ENCODE measurements around the gene VWDE. TPM values are rescaled to one million over a fixed set of nuclear protein-coding genes. Genes with fewer than 3 reads are reported as not detected.
"Not testable (repeated sequence)": the region's sequence is repeated elsewhere in the genome, so short reads cannot be mapped to it uniquely, and the experiment has no call there.

VWDE gene
- total and polyA plus RNA-seq, 8 donors, result 0.06 to 19.3 (median 1.4) TPM; not detected in 3

- no peaks in the 10 kb centered on the region for H3K4me1 ChIP-seq
- intact Hi-C loops (cut with DNase I; ENCODE audit: low total_unique reads), result no loop called here
- WGBS, 5 donors, result 91 to 96% (median 94%) methylated on average over 1 of the region's 1 CpG
- TF ChIP-seq EP300 (IDR thresholded peaks at IDR 0.05), result no peak
- no peak for TF ChIP-seq POLR2A (IDR thresholded peaks at IDR 0.05)
- TF ChIP-seq, protein P1, sequence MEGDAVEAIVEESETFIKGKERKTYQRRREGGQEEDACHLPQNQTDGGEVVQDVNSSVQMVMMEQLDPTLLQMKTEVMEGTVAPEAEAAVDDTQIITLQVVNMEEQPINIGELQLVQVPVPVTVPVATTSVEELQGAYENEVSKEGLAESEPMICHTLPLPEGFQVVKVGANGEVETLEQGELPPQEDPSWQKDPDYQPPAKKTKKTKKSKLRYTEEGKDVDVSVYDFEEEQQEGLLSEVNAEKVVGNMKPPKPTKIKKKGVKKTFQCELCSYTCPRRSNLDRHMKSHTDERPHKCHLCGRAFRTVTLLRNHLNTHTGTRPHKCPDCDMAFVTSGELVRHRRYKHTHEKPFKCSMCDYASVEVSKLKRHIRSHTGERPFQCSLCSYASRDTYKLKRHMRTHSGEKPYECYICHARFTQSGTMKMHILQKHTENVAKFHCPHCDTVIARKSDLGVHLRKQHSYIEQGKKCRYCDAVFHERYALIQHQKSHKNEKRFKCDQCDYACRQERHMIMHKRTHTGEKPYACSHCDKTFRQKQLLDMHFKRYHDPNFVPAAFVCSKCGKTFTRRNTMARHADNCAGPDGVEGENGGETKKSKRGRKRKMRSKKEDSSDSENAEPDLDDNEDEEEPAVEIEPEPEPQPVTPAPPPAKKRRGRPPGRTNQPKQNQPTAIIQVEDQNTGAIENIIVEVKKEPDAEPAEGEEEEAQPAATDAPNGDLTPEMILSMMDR (IDR thresholded peaks at IDR 0.05), result no peak
- no peak for TF ChIP-seq POLR2AphosphoS5 (IDR thresholded peaks at IDR 0.05)
- no peaks in the 10 kb centered on the region for H3K27me3 ChIP-seq
- H3K36me3 ChIP-seq, result no peaks in the 10 kb centered on the region
- H3K4me3 ChIP-seq, result no peak overlapping the region
- no peak for DNase-seq
- H3K27ac ChIP-seq, result no peak overlapping the region
- peaks cover 0 to 9% (median 2%) of the 10 kb centered on the region in 4 donors for H3K9me3 ChIP-seq
These were observed 8.7 kb upstream of the VWDE start for GRCh38 chr7:12412407-12412806.

DNA sequence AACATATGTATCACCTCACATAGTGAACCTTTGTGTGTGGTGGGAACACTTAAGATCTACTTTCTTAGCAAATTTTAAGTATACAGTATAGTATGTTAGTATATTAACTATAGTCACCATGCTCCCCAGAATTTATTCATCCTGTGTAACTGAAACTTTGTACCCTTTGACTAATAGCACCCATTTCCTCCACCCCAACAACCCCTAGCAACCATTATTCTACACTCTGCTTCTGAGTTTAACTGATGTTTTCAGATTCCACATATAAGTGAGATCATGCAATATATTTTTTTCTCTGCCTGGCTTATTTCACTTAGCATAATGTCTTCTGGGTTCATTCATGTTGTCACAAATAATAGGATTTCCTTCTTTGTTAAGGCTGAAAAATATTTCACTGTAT lies 6.9 kb upstream of the VWDE start:
- intact Hi-C loops (cut with DNase I; ENCODE audit: low total_unique reads), result no loop called here

GRCh38 chr7:12409097-12409711 lies 5.5 kb upstream of the VWDE start:
- WGBS, 5 donors, result 67 to 75% (median 69%) methylated on average over 4 of the region's 4 CpGs
- no peak for DNase-seq
- TF ChIP-seq POLR2AphosphoS5 (IDR thresholded peaks at IDR 0.05) (no peak), EP300 (IDR thresholded peaks at IDR 0.05) (no peak), POLR2A (IDR thresholded peaks at IDR 0.05) (no peak)
- TF ChIP-seq, protein P1 (IDR thresholded peaks at IDR 0.05), result no peak
- H3K36me3 ChIP-seq, result no peaks in the 10 kb centered on the region
- no peak overlapping the region for H3K4me3 ChIP-seq
- H3K4me1 ChIP-seq, result peaks cover 0 to 5% (median 2%) of the 10 kb centered on the region in 4 donors
- peaks cover 0 to 4% (median under 1%) of the 10 kb centered on the region in 3 donors for H3K27me3 ChIP-seq
- intact Hi-C loops (cut with DNase I; ENCODE audit: low total_unique reads), result no loop called here
- H3K9me3 ChIP-seq, result peaks cover 0 to 9% (median 2%) of the 10 kb centered on the region in 4 donors
- no peak overlapping the region for H3K27ac ChIP-seq

More for the DNA sequence above, 6.9 kb upstream of the VWDE start:
- Histone ChIP-seq H3K4me3 (no peak overlapping the region), H3K9me3 (peaks cover 0 to 9% (median 2%) of the 10 kb centered on the region in 4 donors), H3K27ac (no peak overlapping the region), H3K36me3 (no peaks in the 10 kb centered on the region), H3K4me1 (no peaks in the 10 kb centered on the region), H3K27me3 (no peaks in the 10 kb centered on the region)
- no peak for DNase-seq
- TF ChIP-seq POLR2A (IDR thresholded peaks at IDR 0.05), result no peak
- no peak for TF ChIP-seq POLR2AphosphoS5 (IDR thresholded peaks at IDR 0.05)
- TF ChIP-seq EP300 (IDR thresholded peaks at IDR 0.05), result no peak
- TF ChIP-seq, protein P1 (IDR thresholded peaks at IDR 0.05), result no peak

DNA sequence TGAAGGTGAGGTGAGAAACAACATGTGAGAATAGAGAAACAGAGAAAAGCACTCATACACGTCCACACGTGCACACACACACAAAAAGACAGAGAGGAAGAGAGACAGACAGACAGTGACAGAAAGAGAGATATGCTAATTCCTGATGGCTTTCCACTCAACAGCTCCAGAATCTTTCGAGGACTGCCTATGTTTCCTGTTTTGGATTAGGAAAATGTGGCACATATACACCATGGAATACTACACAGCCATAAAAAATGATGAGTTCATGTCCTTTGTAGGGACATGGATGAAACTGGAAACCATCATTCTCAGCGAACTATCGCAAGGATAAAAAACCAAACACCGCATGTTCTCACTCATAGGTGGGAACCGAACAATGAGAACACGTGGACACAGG lies 4.0 kb upstream of the VWDE start:
- H3K36me3 ChIP-seq; DNase-seq; H3K4me3 ChIP-seq; H3K27ac ChIP-seq; H3K9me3 ChIP-seq; intact Hi-C loops (cut with DNase I; ENCODE audit: low total_unique reads): not testable (repeated sequence)
- 87 to 97% (median 93%) methylated on average over 7 to 8 of the region's 8 CpGs for WGBS, 5 donors
- Histone ChIP-seq H3K4me1 (peaks cover 0 to 18% (median 16%) of the 10 kb centered on the region in 4 donors), H3K27me3 (peaks cover 0 to 19% (median 11%) of the 10 kb centered on the region in 3 donors)

DNA sequence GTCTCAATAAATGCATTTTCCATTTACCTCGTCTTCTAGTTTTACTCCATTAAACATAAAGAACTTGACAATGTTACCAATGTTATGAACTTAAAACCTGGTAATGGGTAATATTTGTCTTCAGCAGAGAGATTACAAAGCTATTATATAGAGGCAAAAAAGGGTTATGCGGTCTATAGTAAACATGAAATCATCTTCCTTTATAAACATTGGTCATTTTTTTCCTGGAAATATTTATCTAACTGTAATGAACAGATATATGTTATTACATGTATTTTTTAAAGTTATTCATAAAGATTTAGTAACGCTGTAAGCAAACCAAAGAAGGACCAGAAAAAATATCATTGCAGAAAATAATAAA lies 1.3 kb downstream of the VWDE start:
- no peak for DNase-seq
- no peaks in the 10 kb centered on the region for H3K36me3 ChIP-seq
- no peak overlapping the region for H3K27ac ChIP-seq
- no peak overlapping the region for H3K4me3 ChIP-seq
- peaks cover 0 to 12% (median 4%) of the 10 kb centered on the region in 4 donors for H3K9me3 ChIP-seq
- TF ChIP-seq EP300 (IDR thresholded peaks at IDR 0.05) (no peak), POLR2AphosphoS5 (IDR thresholded peaks at IDR 0.05) (no peak), POLR2A (IDR thresholded peaks at IDR 0.05) (no peak)
- TF ChIP-seq, protein P1 (IDR thresholded peaks at IDR 0.05), result no peak
- peaks cover 0 to 19% (median 11%) of the 10 kb centered on the region in 3 donors for H3K27me3 ChIP-seq
- intact Hi-C loops (cut with DNase I; ENCODE audit: low total_unique reads), result no loop called here
- WGBS, 5 donors, result 57 to 68% (median 65%) methylated on average over 3 of the region's 3 CpGs
- H3K4me1 ChIP-seq, result peaks cover 0 to 18% (median 16%) of the 10 kb centered on the region in 4 donors

All from stomach (tissue), 9 donors.